Measurements from ENCODE around the gene TAOK1. TPM values are rescaled to one million over a fixed set of nuclear protein-coding genes. Genes with fewer than 3 reads are reported as not detected.
A peak's percentile ranks its signal among the peaks of the same experiment; 100 is the strongest.

Gene TAOK1
- total RNA-seq, 1 donor from 2014 or later = 87.1 TPM

DNA sequence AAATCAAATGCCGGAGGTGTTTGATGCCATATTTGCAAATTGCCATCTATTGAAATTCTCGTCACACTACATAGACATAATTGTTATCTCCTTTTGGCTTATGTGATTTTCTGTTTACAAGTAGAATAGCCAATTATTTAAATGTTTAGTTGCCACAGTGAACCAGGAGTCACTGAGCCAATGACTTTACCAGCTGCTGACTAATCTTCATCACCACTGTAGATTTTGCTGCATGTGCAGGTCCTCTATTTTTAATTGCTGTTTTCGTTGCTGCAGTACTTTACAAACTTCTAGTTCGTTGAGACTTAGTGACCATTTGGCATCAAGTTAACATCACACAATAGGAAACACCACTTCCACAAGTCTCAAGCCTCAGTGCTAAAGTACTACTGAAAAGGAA lies 153.9 kb downstream of the TAOK1 start:
- DNase-seq (ENCODE audit: low spot score) = no peak
- Mint-ChIP-seq H3K36me3 (ENCODE audit: low read depth) (peaks cover 10% of the 10 kb centered on the region), H3K4me1 (ENCODE audit: low read depth) (peaks cover 9% of the 10 kb centered on the region), H3K4me3 (ENCODE audit: unreplicated experiment) (no peak overlapping the region), H3K9me3 (ENCODE audit: low read depth) (no peaks in the 10 kb centered on the region), H3K27ac (ENCODE audit: unreplicated experiment) (no peak overlapping the region), H3K27me3 (ENCODE audit: low read depth) (no peaks in the 10 kb centered on the region)
- TF ChIP-seq, protein P1, sequence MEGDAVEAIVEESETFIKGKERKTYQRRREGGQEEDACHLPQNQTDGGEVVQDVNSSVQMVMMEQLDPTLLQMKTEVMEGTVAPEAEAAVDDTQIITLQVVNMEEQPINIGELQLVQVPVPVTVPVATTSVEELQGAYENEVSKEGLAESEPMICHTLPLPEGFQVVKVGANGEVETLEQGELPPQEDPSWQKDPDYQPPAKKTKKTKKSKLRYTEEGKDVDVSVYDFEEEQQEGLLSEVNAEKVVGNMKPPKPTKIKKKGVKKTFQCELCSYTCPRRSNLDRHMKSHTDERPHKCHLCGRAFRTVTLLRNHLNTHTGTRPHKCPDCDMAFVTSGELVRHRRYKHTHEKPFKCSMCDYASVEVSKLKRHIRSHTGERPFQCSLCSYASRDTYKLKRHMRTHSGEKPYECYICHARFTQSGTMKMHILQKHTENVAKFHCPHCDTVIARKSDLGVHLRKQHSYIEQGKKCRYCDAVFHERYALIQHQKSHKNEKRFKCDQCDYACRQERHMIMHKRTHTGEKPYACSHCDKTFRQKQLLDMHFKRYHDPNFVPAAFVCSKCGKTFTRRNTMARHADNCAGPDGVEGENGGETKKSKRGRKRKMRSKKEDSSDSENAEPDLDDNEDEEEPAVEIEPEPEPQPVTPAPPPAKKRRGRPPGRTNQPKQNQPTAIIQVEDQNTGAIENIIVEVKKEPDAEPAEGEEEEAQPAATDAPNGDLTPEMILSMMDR (IDR thresholded peaks at IDR 0.05) = no peak

DNA sequence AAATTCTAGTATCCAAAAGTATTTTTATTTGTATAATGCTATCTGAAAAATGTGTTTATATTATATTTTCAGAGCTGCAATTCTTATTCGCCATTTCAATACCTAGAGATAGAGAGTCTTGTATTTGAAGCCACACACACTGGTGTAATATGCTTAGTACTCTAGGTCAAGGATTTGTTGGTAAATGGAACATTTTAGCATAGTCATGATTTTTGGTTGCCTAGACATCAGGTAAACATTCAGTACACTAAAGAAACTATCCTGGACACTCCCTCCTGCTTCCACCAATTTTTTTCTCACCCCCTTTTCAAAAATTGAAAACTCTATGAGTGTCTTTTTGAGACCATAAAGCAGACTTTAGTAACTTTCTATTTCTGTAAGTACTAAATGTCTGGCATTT lies 155.9 kb downstream of the TAOK1 start:
- no peaks in the 10 kb centered on the region for H3K27me3 Mint-ChIP-seq (ENCODE audit: low read depth)
- H3K9me3 Mint-ChIP-seq (ENCODE audit: low read depth) = no peaks in the 10 kb centered on the region
- DNase-seq (ENCODE audit: low spot score) = no peak
- H3K36me3 Mint-ChIP-seq (ENCODE audit: low read depth) = peaks cover 7% of the 10 kb centered on the region
- H3K27ac Mint-ChIP-seq (ENCODE audit: unreplicated experiment) = peak overlapping the region; percentile 36
- H3K4me1 Mint-ChIP-seq (ENCODE audit: low read depth) = peaks cover 20% of the 10 kb centered on the region
- no peak overlapping the region for H3K4me3 Mint-ChIP-seq (ENCODE audit: unreplicated experiment)
- TF ChIP-seq, protein P1 (IDR thresholded peaks at IDR 0.05) = no peak

DNA sequence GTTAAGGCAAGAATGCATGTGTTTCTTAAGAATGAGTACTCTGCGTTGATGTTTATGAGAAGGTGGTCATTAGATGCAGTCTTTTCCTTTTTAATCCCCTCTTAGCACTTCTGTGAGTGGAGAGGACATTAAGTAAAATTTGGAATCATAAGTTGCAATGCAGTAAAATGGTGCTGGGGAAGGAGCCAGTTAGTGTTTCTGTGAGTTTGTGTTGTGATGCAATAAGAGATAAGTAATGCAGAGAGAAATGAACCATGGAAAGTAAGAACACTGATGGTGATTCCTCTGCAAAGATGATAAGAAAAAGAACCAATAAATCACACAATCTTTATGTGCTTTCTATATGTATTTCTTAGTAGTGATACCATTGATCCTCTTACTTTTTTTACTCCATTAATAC lies 156.7 kb downstream of the TAOK1 start:
- DNase-seq (ENCODE audit: low spot score) = no peak
- Mint-ChIP-seq H3K27ac (ENCODE audit: unreplicated experiment) (no peak overlapping the region), H3K4me3 (ENCODE audit: unreplicated experiment) (no peak overlapping the region), H3K4me1 (ENCODE audit: low read depth) (peaks cover 20% of the 10 kb centered on the region), H3K27me3 (ENCODE audit: low read depth) (no peaks in the 10 kb centered on the region), H3K9me3 (ENCODE audit: low read depth) (no peaks in the 10 kb centered on the region), H3K36me3 (ENCODE audit: low read depth) (peaks cover 7% of the 10 kb centered on the region)
- TF ChIP-seq, protein P1 (IDR thresholded peaks at IDR 0.05) = no peak

DNA sequence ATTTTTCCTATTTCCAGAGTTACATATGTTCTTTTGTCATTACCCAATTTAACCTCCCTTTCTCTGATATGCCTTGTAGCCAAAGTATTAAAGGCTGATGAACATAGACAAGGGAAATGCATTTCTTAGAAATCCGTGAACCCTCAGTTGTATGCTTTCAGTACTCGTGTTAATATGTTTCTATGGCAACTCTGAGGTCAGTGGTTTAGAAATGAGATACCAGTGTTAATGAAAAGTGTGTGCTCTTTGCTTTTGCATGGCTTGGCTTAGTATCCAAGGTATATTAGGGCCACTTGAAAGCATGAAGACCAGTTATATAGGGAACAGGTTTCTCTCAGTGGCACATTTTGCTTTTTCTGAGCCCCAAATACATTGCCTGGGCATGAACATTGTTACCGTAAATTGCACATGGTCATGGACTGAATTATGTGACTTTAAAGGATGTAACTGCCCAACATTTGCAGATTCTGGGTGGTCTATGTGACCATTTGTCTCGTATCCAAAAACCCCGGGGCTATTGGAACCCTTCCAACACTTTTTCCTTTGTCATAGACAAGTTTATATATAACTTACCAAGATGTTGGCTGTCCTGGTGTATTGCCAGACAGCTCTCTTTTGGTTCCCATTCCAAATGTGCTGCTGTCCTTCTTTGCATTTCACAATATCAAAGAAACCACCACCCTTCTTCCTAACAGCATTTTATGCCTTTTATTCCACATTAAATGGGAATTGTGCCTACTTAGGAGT lies 159.2 kb downstream of the TAOK1 start:
- H3K4me1 Mint-ChIP-seq (ENCODE audit: low read depth) = peaks cover 20% of the 10 kb centered on the region
- H3K9me3 Mint-ChIP-seq (ENCODE audit: low read depth) = no peaks in the 10 kb centered on the region
- H3K27ac Mint-ChIP-seq (ENCODE audit: unreplicated experiment) = no peak overlapping the region
- H3K27me3 Mint-ChIP-seq (ENCODE audit: low read depth) = no peaks in the 10 kb centered on the region
- DNase-seq (ENCODE audit: low spot score) = no peak
- peaks cover 2% of the 10 kb centered on the region for H3K36me3 Mint-ChIP-seq (ENCODE audit: low read depth)
- no peak overlapping the region for H3K4me3 Mint-ChIP-seq (ENCODE audit: unreplicated experiment)
- TF ChIP-seq, protein P1 (IDR thresholded peaks at IDR 0.05) = no peak

DNA sequence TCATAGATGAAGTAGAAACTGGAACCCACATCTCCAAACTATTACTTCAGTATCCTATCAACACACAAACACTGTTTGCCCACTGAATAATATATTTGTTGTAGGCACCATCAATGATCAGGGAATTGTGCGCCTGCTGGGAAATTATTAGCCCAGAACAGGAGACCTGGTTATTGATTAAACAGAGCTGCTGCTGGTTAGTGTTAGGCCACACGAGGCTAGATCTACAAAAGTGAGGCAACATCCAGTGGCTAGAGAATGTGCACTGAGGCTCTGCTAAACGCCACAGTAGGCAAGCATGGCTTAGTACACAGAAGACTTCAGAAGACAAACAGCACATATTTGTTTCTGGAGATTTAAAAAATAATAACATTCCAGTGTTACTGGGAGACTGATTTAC lies 165.7 kb downstream of the TAOK1 start:
- Mint-ChIP-seq H3K9me3 (ENCODE audit: low read depth) (no peaks in the 10 kb centered on the region), H3K4me1 (ENCODE audit: low read depth) (no peaks in the 10 kb centered on the region), H3K36me3 (ENCODE audit: low read depth) (no peaks in the 10 kb centered on the region), H3K27ac (ENCODE audit: unreplicated experiment) (no peak overlapping the region), H3K27me3 (ENCODE audit: low read depth) (no peaks in the 10 kb centered on the region), H3K4me3 (ENCODE audit: unreplicated experiment) (no peak overlapping the region)
- DNase-seq (ENCODE audit: low spot score) = no peak
- TF ChIP-seq, protein P1 (IDR thresholded peaks at IDR 0.05) = no peak
